Stimulated activated CD4-positive, alpha-beta T cell treated with anti-CD3 and anti-CD28 coated beads, Interleukin-2, amount 100 ng/mL, for 24 hours (primary cell): ENCODE measurements around the gene GNAQ.
"Not testable (repeated sequence)": the region's sequence is repeated elsewhere in the genome, so short reads cannot be mapped to it uniquely, and the experiment has no call there.

Experiments
- DNase-seq, 2 donors: peaks; one replicate each; pipeline ENCODE4 v3.0.0-alpha.2; 2020

Gene GNAQ

GRCh38 chr9:77866878-77867277 is 164.7 kb downstream of the GNAQ start:
- DNase-seq: no peak

- DNase-seq: no peak
Measured at GRCh38 chr9:77865385-77866047, 166.1 kb downstream of the GNAQ start.

DNA sequence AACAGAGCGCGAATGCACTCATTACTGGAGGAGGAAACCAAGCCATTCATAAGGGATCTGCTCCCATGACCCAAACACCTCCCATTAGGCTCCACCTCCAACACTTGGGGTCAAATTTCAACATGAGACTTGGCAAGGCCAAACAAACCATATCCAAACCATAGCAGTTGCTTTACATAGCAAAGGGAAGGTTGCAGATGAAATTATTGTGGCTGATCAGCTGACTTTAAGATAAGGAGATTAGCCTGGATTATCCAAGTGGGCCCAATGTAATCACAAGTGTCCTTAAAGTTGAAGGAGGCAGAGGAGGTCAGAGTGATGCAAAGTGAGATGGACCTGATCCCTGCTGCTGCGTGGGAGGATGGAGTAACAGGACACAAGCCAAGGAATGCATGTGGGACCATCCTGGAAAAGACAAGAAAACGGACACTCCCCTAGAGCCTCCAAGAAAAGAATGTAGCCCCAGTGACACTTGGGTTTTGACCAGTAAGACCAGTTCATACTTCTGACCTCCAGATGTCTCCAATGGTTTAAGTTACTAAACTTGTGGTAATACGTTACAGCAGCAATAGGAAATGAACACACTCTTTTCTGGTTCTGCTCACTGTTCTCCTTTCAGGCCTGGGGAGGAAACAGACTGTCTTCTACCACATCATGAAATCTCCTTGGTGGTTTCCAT is 167.3 kb downstream of the GNAQ start:
- no peak for DNase-seq

- DNase-seq: not testable (repeated sequence)
Measured at GRCh38 chr9:77863638-77864037, 168.0 kb downstream of the GNAQ start.

DNA sequence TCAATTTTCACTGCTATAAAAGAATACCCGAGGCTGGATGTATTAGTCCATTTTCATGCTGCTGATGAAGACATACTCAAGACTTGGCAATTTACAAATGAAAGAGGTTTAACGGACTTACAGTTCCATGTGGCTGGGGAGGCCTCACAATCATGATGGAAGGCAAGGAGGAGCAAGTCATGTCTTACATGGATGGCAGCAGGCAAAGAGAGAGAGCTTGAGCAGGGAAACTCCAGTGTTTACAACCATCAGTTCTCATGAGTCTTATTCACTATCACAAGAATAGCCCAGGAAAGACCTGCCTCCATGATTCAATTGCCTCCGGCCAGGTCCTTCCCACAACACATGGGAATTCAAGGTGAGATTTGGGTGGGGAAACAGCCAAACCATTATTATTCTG is 170.7 kb downstream of the GNAQ start:
- not testable (repeated sequence) for DNase-seq

- no peak for DNase-seq
Measured at GRCh38 chr9:77857513-77858259, 173.9 kb downstream of the GNAQ start.

GRCh38 chr9:77856615-77857014 is 175.0 kb downstream of the GNAQ start:
- DNase-seq: no peak

DNA sequence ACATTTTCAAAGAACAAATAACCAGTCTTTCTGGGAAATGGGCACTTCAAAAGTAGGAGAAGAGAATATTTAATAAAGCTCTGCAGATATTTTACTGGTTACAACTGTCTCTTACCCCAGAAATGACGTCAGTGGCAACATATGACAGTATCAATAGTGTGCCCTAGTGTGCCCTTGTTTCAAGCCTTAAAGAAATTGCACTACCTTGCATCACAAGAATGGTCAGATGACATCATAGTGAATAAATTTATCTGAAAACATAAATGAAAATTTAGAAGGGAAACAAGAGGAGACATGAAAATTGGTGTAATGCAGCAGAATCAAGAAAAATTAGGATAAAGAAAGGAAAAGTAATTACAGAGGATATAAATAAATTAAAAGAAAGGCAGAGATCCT is 176.7 kb downstream of the GNAQ start:
- no peak for DNase-seq

GRCh38 chr9:77854258-77854915 is 177.2 kb downstream of the GNAQ start:
- DNase-seq: no peak

DNA sequence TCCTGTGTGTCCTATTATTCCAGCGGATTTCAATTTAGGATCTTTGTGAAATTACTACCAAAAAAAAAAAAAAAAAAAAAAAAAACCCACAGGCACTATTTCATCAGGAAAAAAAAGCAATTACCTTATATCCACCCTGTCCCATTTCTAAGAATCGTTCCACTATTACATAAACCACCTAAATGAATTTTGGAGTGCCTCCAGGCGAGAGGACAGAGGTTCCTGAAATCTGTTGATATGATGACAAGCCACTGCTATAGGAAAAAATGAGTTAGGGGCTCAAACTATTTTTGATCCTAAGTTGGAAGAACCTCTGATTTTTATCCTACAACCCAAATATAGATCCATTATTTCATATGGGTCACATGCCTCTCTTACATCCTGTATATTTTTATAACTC is 177.9 kb downstream of the GNAQ start:
- DNase-seq: no peak

DNA sequence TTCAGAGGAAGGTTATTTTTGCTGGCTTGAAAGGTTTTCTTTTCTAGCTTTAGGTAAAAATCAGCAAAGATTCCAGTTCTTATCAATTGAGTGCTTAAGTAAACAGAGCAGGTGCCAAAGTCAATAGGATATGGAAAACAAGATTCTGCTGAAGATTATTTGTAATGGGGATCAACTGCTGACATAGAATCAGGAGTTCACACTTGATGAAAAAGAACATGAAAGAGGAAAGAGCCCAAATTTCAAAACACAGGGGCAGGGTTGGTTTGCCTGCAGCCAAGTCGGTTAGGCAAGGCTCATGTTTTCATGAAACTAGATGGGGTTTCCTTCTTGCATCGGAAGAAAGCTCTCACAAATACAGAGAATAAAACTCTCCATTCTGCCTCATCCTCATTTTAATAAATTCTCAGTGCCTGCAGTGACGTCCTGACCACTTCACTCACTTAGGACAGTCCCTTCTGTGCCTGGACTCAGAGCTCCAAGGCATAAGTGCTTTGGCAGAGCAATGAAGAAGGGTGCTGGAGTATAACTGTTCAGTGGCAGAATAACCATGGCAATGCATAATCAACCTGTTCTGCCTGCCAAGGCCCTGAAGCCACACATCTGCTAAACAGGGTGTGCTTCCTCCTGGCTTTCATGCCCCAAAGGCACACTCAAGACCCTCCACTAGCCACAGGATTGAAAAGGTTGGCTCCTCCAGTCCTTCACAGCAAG is 179.6 kb downstream of the GNAQ start:
- DNase-seq: no peak

DNA sequence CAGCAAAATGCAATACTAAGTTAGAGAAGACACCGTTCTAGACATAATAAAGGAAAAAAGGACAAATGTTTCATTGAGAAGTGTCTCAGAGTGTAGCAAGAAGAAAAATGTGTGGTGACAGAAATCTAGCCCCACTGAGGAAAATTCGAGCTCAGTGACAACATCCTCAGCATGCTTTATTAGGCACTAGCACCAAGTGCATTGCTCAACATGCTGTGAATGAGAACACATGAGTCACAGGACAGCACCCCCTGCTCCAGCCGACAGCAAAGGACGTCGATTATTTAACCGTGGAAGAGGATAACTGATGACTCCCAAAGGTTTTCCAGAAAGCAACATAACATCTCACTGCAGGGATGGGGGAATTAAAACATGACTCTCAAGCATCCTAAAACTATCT is 182.7 kb downstream of the GNAQ start:
- no peak for DNase-seq

- DNase-seq: no peak
Measured at GRCh38 chr9:77848404-77848803, 183.2 kb downstream of the GNAQ start.

DNA sequence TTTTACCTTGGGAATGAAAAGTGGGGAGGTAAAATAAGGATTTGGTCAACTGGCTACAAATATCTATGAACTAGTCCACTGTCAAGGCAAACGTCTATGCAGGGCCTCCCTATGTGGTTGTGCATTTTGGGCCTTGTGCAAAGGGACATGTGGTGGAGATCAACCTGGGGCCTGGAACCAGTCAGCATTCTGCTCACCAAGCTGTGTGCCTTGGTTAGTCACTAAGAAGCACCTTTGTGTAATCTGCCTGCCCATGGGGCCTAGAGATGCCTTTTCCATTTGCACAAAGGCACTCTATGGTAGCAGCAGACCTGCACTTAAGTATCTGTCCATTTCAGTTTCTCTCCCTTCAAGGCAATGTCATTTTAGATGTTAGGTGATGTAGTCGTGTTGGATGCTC is 184.0 kb downstream of the GNAQ start:
- DNase-seq: no peak

DNA sequence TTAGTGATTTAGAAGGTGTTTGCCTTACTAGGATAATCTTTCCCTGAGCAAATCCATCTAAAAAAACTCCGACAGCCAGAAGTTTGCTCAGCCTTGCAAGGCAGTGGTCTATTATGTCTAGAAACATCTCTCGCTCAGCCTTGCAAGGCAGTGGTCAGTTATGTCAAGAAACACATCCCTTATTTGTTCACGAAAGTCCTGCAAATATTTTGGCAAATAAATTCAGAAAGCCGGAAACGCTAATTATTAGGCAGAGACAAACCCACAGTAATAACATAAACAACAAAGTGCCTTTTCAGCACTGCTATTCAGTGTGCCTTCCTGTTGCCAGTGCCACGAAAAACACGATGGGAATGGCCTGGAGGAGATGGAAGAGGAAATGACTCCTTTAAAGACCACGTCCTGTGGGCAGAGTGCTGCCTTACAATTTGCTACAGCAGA is 184.5 kb downstream of the GNAQ start:
- DNase-seq: no peak

GRCh38 chr9:77844415-77844814 is 187.2 kb downstream of the GNAQ start:
- DNase-seq: no peak

DNA sequence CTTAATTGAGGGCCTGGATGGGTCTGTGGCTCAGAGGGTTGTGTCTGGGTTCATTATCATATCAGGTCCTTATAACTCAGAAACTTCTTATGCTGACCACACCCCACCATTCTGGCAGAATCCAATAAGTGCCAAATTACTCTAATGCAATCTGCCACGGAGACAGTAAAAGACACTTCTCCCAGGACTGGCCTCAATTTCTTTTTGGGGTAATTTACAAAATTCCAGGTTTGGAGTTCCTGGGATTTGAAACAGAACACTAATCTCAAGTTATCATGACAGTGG is 187.8 kb downstream of the GNAQ start:
- no peak for DNase-seq

DNA sequence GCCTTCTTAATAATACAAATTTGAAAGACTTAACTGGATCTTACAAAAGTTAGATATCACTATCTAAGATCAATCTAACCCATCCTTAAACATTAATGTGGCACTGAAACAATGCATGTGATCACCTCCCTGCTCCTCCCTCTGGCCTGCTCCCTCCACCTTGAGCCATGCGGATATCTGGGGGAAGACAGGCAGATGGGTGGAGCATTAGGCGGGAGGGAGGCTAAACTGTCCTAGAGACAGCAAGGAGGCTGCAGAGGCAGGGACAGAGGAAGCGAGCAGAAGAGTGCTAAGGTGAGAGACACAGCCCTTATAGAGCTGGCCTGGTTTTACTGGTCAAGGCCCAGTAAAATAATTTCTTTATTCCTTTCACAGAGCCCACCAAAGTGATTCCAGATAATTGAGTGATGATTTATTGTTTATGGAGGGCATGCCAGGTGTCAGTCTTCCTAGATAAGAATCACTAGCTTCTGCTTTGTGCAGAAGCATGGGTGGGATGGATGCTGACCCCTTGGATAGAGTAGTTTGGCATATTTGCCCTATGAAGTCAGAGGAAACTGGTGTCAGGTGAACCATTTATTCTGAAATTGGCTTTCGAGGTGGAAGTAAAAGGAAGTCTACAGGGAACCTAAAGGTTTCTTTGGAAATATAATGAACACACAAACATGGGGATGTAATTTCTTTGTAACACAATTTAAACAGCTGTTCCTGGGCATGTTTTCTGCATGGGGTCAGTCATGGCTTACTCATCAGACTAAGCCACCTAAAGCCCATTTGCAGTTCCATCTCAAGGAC is 188.3 kb downstream of the GNAQ start:
- no peak for DNase-seq

DNA sequence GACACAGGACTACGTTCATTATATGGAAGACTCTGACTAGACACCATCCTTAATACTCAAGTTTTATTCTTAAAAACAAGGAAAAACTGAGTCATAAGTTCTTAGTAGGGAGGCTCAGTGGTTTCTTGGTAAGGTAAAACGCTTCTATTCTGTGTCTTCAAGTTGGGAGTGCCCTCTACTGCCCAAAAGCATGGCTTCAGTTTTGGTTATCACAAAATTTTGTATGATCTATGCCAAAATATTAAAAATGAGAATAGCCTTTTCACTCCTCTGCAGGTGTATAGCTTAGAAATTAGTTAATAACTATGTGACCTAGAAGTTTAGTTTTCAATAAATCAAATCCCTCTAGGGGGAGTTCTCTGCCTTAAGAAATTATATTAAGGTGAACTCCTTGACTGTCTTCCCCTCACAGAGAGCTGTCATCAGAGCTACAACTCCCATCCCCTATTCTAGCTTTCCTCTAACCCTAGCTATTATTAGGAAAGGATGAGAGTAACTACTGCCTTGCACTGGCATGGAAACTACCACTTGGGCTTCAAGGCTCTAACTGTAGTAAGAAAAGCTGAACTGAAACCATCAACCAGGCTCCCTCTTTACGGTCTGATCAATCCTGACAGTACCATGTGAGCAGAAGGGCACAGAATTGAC is 189.7 kb downstream of the GNAQ start:
- DNase-seq: no peak

- no peak for DNase-seq
Measured at GRCh38 chr9:77839459-77840140, 192.0 kb downstream of the GNAQ start.

- no peak for DNase-seq
Measured at GRCh38 chr9:77838986-77839385, 192.6 kb downstream of the GNAQ start.
